ENCODE data around the gene CBFA2T3. TPM values are rescaled to one million over a fixed set of nuclear protein-coding genes. Genes with fewer than 3 reads are reported as not detected.

CBFA2T3 gene
- total RNA-seq, 1 donor from 2014 or later, result 4.6 TPM

GRCh38 chr16:88851616-88852015 lies 125.4 kb downstream of the CBFA2T3 start:
- H3K4me3 Mint-ChIP-seq, result no peak overlapping the region
- peaks cover 8% of the 10 kb centered on the region for H3K4me1 Mint-ChIP-seq
- no peak for DNase-seq (ENCODE audit: low read depth, low spot score)
- no peaks in the 10 kb centered on the region for H3K27me3 Mint-ChIP-seq (ENCODE audit: low read depth)
- TF ChIP-seq CTCF (conservative IDR thresholded peaks at IDR 0.05), result no peak
- H3K9me3 Mint-ChIP-seq, result no peaks in the 10 kb centered on the region
- no peaks in the 10 kb centered on the region for H3K36me3 Mint-ChIP-seq (ENCODE audit: low read depth)
- no peak overlapping the region for H3K27ac Mint-ChIP-seq (ENCODE audit: unreplicated experiment)

GRCh38 chr16:88850531-88851199 lies 126.3 kb downstream of the CBFA2T3 start:
- H3K4me1 Mint-ChIP-seq, result peaks cover 8% of the 10 kb centered on the region
- H3K36me3 Mint-ChIP-seq (ENCODE audit: low read depth), result no peaks in the 10 kb centered on the region
- H3K4me3 Mint-ChIP-seq, result no peak overlapping the region
- H3K27me3 Mint-ChIP-seq (ENCODE audit: low read depth), result no peaks in the 10 kb centered on the region
- no peak overlapping the region for H3K27ac Mint-ChIP-seq (ENCODE audit: unreplicated experiment)
- no peaks in the 10 kb centered on the region for H3K9me3 Mint-ChIP-seq
- DNase-seq (ENCODE audit: low read depth, low spot score), result no peak
- no peak for TF ChIP-seq CTCF (conservative IDR thresholded peaks at IDR 0.05)

- no peaks in the 10 kb centered on the region for H3K36me3 Mint-ChIP-seq (ENCODE audit: low read depth)
- no peak for DNase-seq (ENCODE audit: low read depth, low spot score)
- no peak overlapping the region for H3K27ac Mint-ChIP-seq (ENCODE audit: unreplicated experiment)
- no peak overlapping the region for H3K4me3 Mint-ChIP-seq
- TF ChIP-seq CTCF (conservative IDR thresholded peaks at IDR 0.05), result no peak
- H3K27me3 Mint-ChIP-seq (ENCODE audit: low read depth), result no peaks in the 10 kb centered on the region
- peaks cover 3% of the 10 kb centered on the region for H3K4me1 Mint-ChIP-seq
- no peaks in the 10 kb centered on the region for H3K9me3 Mint-ChIP-seq
These were observed 128.4 kb downstream of the CBFA2T3 start for GRCh38 chr16:88848557-88848956.

GRCh38 chr16:88847654-88848053 lies 129.4 kb downstream of the CBFA2T3 start:
- H3K4me1 Mint-ChIP-seq, result peaks cover 3% of the 10 kb centered on the region
- H3K4me3 Mint-ChIP-seq, result no peak overlapping the region
- no peaks in the 10 kb centered on the region for H3K27me3 Mint-ChIP-seq (ENCODE audit: low read depth)
- no peaks in the 10 kb centered on the region for H3K9me3 Mint-ChIP-seq
- no peak for DNase-seq (ENCODE audit: low read depth, low spot score)
- H3K36me3 Mint-ChIP-seq (ENCODE audit: low read depth), result no peaks in the 10 kb centered on the region
- no peak for TF ChIP-seq CTCF (conservative IDR thresholded peaks at IDR 0.05)
- H3K27ac Mint-ChIP-seq (ENCODE audit: unreplicated experiment), result no peak overlapping the region

GRCh38 chr16:88846088-88846487 lies 130.9 kb downstream of the CBFA2T3 start:
- no peak overlapping the region for H3K4me3 Mint-ChIP-seq
- no peak for DNase-seq (ENCODE audit: low read depth, low spot score)
- H3K36me3 Mint-ChIP-seq (ENCODE audit: low read depth), result no peaks in the 10 kb centered on the region
- no peaks in the 10 kb centered on the region for H3K9me3 Mint-ChIP-seq
- no peak overlapping the region for H3K27ac Mint-ChIP-seq (ENCODE audit: unreplicated experiment)
- H3K4me1 Mint-ChIP-seq, result no peaks in the 10 kb centered on the region
- TF ChIP-seq CTCF (conservative IDR thresholded peaks at IDR 0.05), result no peak
- H3K27me3 Mint-ChIP-seq (ENCODE audit: low read depth), result no peaks in the 10 kb centered on the region

Data from neural crest cell (in vitro differentiated cells).